NOMO-1 treated with dmso at 0.1 percent for 144 hours (cell line): Measurements from ENCODE around the gene SCGB1D2.

Experiments used
- DNase-seq: peaks from one replicate; lab custom pipeline; 2025; ENCODE audit not compliant: unreplicated experiment; lab: John Stamatoyannopoulos, UW

Gene SCGB1D2

GRCh38 chr11:62256281-62256680 is 14.2 kb downstream of the SCGB1D2 start:
- DNase-seq = no peak

GRCh38 chr11:62260261-62260953 is 18.4 kb downstream of the SCGB1D2 start:
- DNase-seq = no peak

GRCh38 chr11:62264004-62264403 is 22.0 kb downstream of the SCGB1D2 start:
- no peak for DNase-seq

GRCh38 chr11:62266558-62266957 is 24.5 kb downstream of the SCGB1D2 start:
- DNase-seq = no peak

- no peak for DNase-seq
These were observed 25.0 kb downstream of the SCGB1D2 start for GRCh38 chr11:62267050-62267449.

- DNase-seq = no peak
These were observed 25.5 kb downstream of the SCGB1D2 start for GRCh38 chr11:62267576-62267975.

- no peak for DNase-seq
These were observed 27.7 kb downstream of the SCGB1D2 start, which contains the start of gene SCGB2A2 for GRCh38 chr11:62269654-62270278. TSS of gene SCGB2A2 (plus strand) at chr11:62270158. CDS start at chr11:62270217, 59 bp downstream.

- DNase-seq = no peak
These were observed 31.2 kb downstream of the SCGB1D2 start for GRCh38 chr11:62273284-62273683.

- DNase-seq = peak; percentile 19
These were observed 31.8 kb downstream of the SCGB1D2 start for GRCh38 chr11:62273789-62274275.

GRCh38 chr11:62280452-62280851 is 38.4 kb downstream of the SCGB1D2 start:
- DNase-seq = no peak
